CD14-positive monocyte (primary cell): ENCODE data around the gene LIF. TPM values are rescaled to one million over a fixed set of nuclear protein-coding genes. Genes with fewer than 3 reads are reported as not detected.

Experiments
- DNase-seq, 3 donors: peaks; one replicate each; pipeline ENCODE4 v3.0.0-alpha.2; 2011 to 2022
- H2AFZ ChIP-seq: 2 replicates; pipeline ENCODE4 v1.6.0; 2012; ENCODE audit warnings: mild to moderate bottlenecking, low read depth, low read length, inconsistent platforms; ENCODE audit not compliant: insufficient read depth, poor library complexity, severe bottlenecking
- H3K27ac ChIP-seq, 2 donors: 1 replicate in 1 of 2; 2 replicates in 1 of 2; pipeline ENCODE4 v1.5.1; 2012 to 2013; ENCODE audit warnings: low read length in 2 of 2, control low read depth in 1 of 2, inconsistent platforms in 1 of 2, low read depth in 1 of 2, mild to moderate bottlenecking in 1 of 2
- H3K27me3 ChIP-seq, 2 donors: one replicate each; pipeline versions ENCODE4 v1.6.0 to v1.6.1; 2011 to 2013; ENCODE audit warnings: low read length in 2 of 2; ENCODE audit not compliant: control insufficient read depth in 2 of 2, insufficient read depth in 2 of 2
- H3K36me3 ChIP-seq, 2 donors: replicated peaks in 1 of 2; 1 replicate in 1 of 2; 2 replicates in 1 of 2; pipeline versions ENCODE4 v1.5.1 to v1.6.1; 2012 to 2013; ENCODE audit warnings: low read length in 2 of 2, control low read depth in 1 of 2, inconsistent platforms in 1 of 2, mild to moderate bottlenecking in 1 of 2; ENCODE audit not compliant: insufficient read depth in 2 of 2, control insufficient read depth in 1 of 2
- H3K4me1 ChIP-seq, 2 donors: 1 replicate in 1 of 2; 2 replicates in 1 of 2; pipeline versions ENCODE4 v1.5.1 to v1.6.1; 2012 to 2013; ENCODE audit warnings: low read length in 2 of 2, control low read depth in 1 of 2, inconsistent platforms in 1 of 2, mild to moderate bottlenecking in 1 of 2, moderate library complexity in 1 of 2; ENCODE audit not compliant: insufficient read depth in 2 of 2, control insufficient read depth in 1 of 2
- H3K4me2 ChIP-seq: replicated peaks from 2 replicates; pipeline ENCODE3; 2012; ENCODE audit warnings: low read length, moderate library complexity, mild to moderate bottlenecking; ENCODE audit not compliant: poor library complexity, severe bottlenecking; ENCODE audit errors: extremely low read depth
- H3K4me3 ChIP-seq, 3 experiments: fragments of 200-600 bp in 1 of 3; sonication (generic) in 1 of 3; replicated peaks in 1 of 3; 1 replicate in 2 of 3; 2 replicates in 1 of 3; pipeline ENCODE4 v1.5.1; 2011 to 2013; ENCODE audit warnings: low read length in 3 of 3, mild to moderate bottlenecking in 3 of 3, control low read depth in 2 of 3, low read depth in 2 of 3, inconsistent platforms in 1 of 3, moderate library complexity in 1 of 3
- H3K79me2 ChIP-seq: 2 replicates; pipeline ENCODE4 v1.6.0; 2012; ENCODE audit warnings: mild to moderate bottlenecking, control low read depth, inconsistent platforms, low read length, moderate library complexity; ENCODE audit not compliant: insufficient read depth
- H3K9ac ChIP-seq: 2 replicates; pipeline ENCODE4 v1.6.0; 2017; ENCODE audit warnings: low read length, mild to moderate bottlenecking; ENCODE audit not compliant: insufficient read depth, poor library complexity, severe bottlenecking
- H3K9me3 ChIP-seq, 2 donors: replicated peaks in 1 of 2; 1 replicate in 1 of 2; 2 replicates in 1 of 2; pipeline versions ENCODE4 v1.5.1 to v1.6.1; 2012 to 2013; ENCODE audit warnings: low read length in 2 of 2, control low read depth in 1 of 2; ENCODE audit not compliant: control insufficient read depth in 1 of 2, insufficient read depth in 1 of 2
- H4K20me1 ChIP-seq: 2 replicates; pipeline ENCODE4 v1.6.0; 2012; ENCODE audit warnings: mild to moderate bottlenecking, low read length, control low read depth, moderate library complexity; ENCODE audit not compliant: insufficient read depth
- H3K27ac Mint-ChIP-seq, 7 donors: one replicate each; pipeline ENCODE4 v1.8.0; 2020; ENCODE audit warnings: mild to moderate bottlenecking in 7 of 7, mixed read lengths in 7 of 7, moderate library complexity in 6 of 7, inconsistent platforms in 2 of 7
- H3K27me3 Mint-ChIP-seq, 3 donors: one replicate each; pipeline ENCODE4 v1.8.0; 2021 to 2022; ENCODE audit warnings: low read depth in 3 of 3, mild to moderate bottlenecking in 3 of 3, mixed read lengths in 3 of 3, moderate library complexity in 3 of 3, inconsistent platforms in 1 of 3
- H3K36me3 Mint-ChIP-seq, 2 donors: one replicate each; pipeline ENCODE4 v1.8.0; 2020; ENCODE audit warnings: mixed read lengths in 2 of 2, inconsistent platforms in 1 of 2, mild to moderate bottlenecking in 1 of 2
- H3K4me1 Mint-ChIP-seq: one replicate; pipeline ENCODE4 v1.8.0; 2020; ENCODE audit warnings: mild to moderate bottlenecking, mixed read lengths
- H3K4me3 Mint-ChIP-seq, 2 donors: one replicate each; pipeline ENCODE4 v1.8.0; 2020; ENCODE audit warnings: mild to moderate bottlenecking in 2 of 2, mixed read lengths in 2 of 2, moderate library complexity in 1 of 2
- H3K9me3 Mint-ChIP-seq, 7 donors: one replicate each; pipeline ENCODE4 v1.8.0; 2020 to 2022; ENCODE audit warnings: mixed read lengths in 7 of 7, mild to moderate bottlenecking in 6 of 7, moderate library complexity in 6 of 7, inconsistent platforms in 2 of 7
- WGBS: methylation state at CpG from one replicate; pipeline ENCODE4 v1.1.5; 2013; ENCODE audit warnings: missing lambda C conversion rate; ENCODE audit not compliant: insufficient coverage; 5-methylcytosine and 5-hydroxymethylcytosine counted together
- intact Hi-C, 2 donors: fragments of 100-400 bp; cut with micrococcal nuclease; formaldehyde crosslinking; loops; one replicate each; pipeline versions ENCODE4 v1.15.0 to v1.15.1; 2023
- polyA plus RNA-seq, 3 donors: library from polyadenylated mRNA; depleted of rRNA in 1 of 3; unstranded in 2 of 3; stranded (reverse) in 1 of 3; fragments of 300-500 nt in 2 of 3; fragments of >200 nt in 1 of 3; fragmentation: Illumina TruSeq in 2 of 3; gene quantifications; 1 replicate in 2 of 3; 2 replicates in 1 of 3; pipeline ENCODE4 v1.2.3, GENCODE V29; 2012 to 2021
- TF ChIP-seq, protein P1 (sequence below): fragments of 200-600 bp; IDR thresholded peaks from one replicate; pipeline ENCODE4 v1.8.0; 2022; ENCODE audit warnings: antibody characterized with exemption, mild to moderate bottlenecking

Gene LIF
- polyA plus RNA-seq, 3 donors: 7.0 TPM; not detected in 2

DNA sequence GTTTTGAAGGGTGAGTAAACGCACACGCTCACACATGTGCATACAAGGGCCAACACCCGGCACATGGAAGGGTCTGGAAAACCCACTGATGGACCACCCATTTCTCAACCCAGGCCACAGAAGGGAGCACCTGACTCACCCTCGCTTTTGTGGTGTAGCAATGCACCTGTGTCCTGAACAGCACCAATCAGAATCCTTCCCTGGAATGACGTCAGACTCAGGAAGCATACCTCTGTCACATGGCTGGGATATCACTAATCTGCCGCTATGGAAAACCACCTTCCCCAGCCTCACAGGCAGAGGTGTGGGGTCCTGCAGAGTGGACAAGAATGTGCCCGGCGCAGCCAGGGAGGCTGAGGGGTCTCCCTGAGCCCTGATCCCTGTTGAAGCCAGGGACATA, 29.1 kb upstream of the LIF start:
- peaks cover 10 to 33% of the 10 kb centered on the region in 2 donors for H3K36me3 Mint-ChIP-seq
- no peak overlapping the region for H2AFZ ChIP-seq
- H3K4me1 ChIP-seq: peaks cover 84 to 95% of the 10 kb centered on the region in 2 donors
- intact Hi-C loops: loop anchor here in 1 of 2 donors (1.0 kb wide), 1 partner anchor 12 kb away; no protein-coding TSS in a partner anchor
- H3K27ac ChIP-seq: peak overlapping the region in 1 of 2 donors; percentile 21
- peaks cover 11 to 28% (median 25%) of the 10 kb centered on the region in 3 donors for H3K27me3 Mint-ChIP-seq
- no peak overlapping the region for H3K4me3 ChIP-seq
- DNase-seq: peak in 1 of 3 donors; percentile 56
- H3K79me2 ChIP-seq: no peaks in the 10 kb centered on the region
- H4K20me1 ChIP-seq: no peaks in the 10 kb centered on the region
- peak overlapping the region in 5 of 7 donors; percentile 57 to 99 (median 83) for H3K27ac Mint-ChIP-seq
- H3K9ac ChIP-seq: no peak overlapping the region
- H3K27me3 ChIP-seq: peaks cover 0 to 10% of the 10 kb centered on the region in 2 donors
- H3K9me3 Mint-ChIP-seq: peaks cover 0 to 9% (median 0%) of the 10 kb centered on the region in 7 donors
- 47% methylated on average over 5 of the region's 8 CpGs for WGBS
- H3K4me1 Mint-ChIP-seq: peaks cover 95% of the 10 kb centered on the region
- no peaks in the 10 kb centered on the region for H3K9me3 ChIP-seq
- TF ChIP-seq, protein P1, sequence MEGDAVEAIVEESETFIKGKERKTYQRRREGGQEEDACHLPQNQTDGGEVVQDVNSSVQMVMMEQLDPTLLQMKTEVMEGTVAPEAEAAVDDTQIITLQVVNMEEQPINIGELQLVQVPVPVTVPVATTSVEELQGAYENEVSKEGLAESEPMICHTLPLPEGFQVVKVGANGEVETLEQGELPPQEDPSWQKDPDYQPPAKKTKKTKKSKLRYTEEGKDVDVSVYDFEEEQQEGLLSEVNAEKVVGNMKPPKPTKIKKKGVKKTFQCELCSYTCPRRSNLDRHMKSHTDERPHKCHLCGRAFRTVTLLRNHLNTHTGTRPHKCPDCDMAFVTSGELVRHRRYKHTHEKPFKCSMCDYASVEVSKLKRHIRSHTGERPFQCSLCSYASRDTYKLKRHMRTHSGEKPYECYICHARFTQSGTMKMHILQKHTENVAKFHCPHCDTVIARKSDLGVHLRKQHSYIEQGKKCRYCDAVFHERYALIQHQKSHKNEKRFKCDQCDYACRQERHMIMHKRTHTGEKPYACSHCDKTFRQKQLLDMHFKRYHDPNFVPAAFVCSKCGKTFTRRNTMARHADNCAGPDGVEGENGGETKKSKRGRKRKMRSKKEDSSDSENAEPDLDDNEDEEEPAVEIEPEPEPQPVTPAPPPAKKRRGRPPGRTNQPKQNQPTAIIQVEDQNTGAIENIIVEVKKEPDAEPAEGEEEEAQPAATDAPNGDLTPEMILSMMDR: no peak
- no peak overlapping the region for H3K4me2 ChIP-seq
- no peaks in the 10 kb centered on the region for H3K36me3 ChIP-seq
- peak overlapping the region; percentile 7 to 78 for H3K4me3 Mint-ChIP-seq

DNA sequence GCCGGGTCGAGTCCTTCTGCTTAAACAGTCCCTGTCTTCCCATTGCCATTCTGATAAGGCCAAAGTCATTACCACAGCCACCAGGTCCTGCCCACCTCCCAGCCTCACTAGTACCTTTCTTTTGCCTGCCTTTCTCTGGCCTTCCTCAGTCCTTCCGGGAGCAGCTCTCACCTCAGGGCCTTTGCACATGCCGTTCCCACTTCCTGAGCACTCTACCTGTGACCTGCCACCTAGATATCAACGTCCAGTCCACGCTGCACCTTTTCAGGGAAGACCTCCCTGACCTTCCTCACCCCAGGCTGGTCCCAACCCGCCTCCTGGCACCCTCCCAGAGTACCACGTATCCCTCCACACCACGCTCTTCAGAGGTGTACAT, 27.9 kb upstream of the LIF start:
- H3K27ac Mint-ChIP-seq: peak overlapping the region in 6 of 7 donors; percentile 31 to 99 (median 90)
- H3K36me3 Mint-ChIP-seq: peaks cover 12 to 39% of the 10 kb centered on the region in 2 donors
- DNase-seq: no peak
- TF ChIP-seq, protein P1: no peak
- H3K9me3 ChIP-seq: no peaks in the 10 kb centered on the region
- no peak overlapping the region for H2AFZ ChIP-seq
- H4K20me1 ChIP-seq: no peaks in the 10 kb centered on the region
- peaks cover 85 to 99% of the 10 kb centered on the region in 2 donors for H3K4me1 ChIP-seq
- no peak overlapping the region for H3K27ac ChIP-seq
- no peaks in the 10 kb centered on the region for H3K79me2 ChIP-seq
- 99% methylated on average over 6 of the region's 9 CpGs for WGBS
- no peak overlapping the region for H3K9ac ChIP-seq
- peaks cover 11 to 28% (median 28%) of the 10 kb centered on the region in 3 donors for H3K27me3 Mint-ChIP-seq
- peak overlapping the region in 1 of 2 donors; percentile 71 for H3K4me3 Mint-ChIP-seq
- H3K27me3 ChIP-seq: peaks cover 0 to 10% of the 10 kb centered on the region in 2 donors
- intact Hi-C loops: loop anchor here (5.0 kb wide), 2 partner anchors 77 to 168 kb away; no protein-coding TSS in a partner anchor
- no peaks in the 10 kb centered on the region for H3K36me3 ChIP-seq
- H3K4me3 ChIP-seq: no peak overlapping the region
- H3K9me3 Mint-ChIP-seq: peaks cover 0 to 9% (median 0%) of the 10 kb centered on the region in 7 donors
- H3K4me1 Mint-ChIP-seq: peaks cover 97% of the 10 kb centered on the region
- no peak overlapping the region for H3K4me2 ChIP-seq
